ENCODE results near the gene VTI1A. TPM values are rescaled to one million over a fixed set of nuclear protein-coding genes. Genes with fewer than 3 reads are reported as not detected.

The VTI1A gene
- polyA plus RNA-seq, 6 donors from 2014 or later: 24.9 to 42.9 (median 40.3) TPM

Other genes starting within 250 kb of the VTI1A start
- gene TECTB, start 163.8 kb upstream of the VTI1A start, polyA plus RNA-seq (ENCODE audit: low read depth in 6 of 6): not detected
- 10 to 100 TPM; 38.9 to 89.1 (median 60.2) TPM for gene ACSL5, start 73.1 kb upstream of the VTI1A start, polyA plus RNA-seq (ENCODE audit: low read depth in 6 of 6)
- 10 to 100 TPM; 18.4 to 44.6 (median 33.3) TPM for gene ZDHHC6, start 301 bp upstream of the VTI1A start, polyA plus RNA-seq (ENCODE audit: low read depth in 6 of 6)